Brain microvascular endothelial cell (primary cell): ENCODE results near the gene SETD5.

ENCODE experiments used
- DNase-seq: peaks from one replicate; pipeline ENCODE4 v3.0.0-alpha.2; 2020
- H3K27ac ChIP-seq: fragments of 250-450 bp; sonication (Bioruptor Pico); 2 replicates; pipeline ENCODE4 v1.5.1; 2020; ENCODE audit warnings: mild to moderate bottlenecking, moderate library complexity
- H3K27me3 ChIP-seq: fragments of 250-450 bp; sonication (Bioruptor Pico); replicated peaks from 2 replicates; pipeline ENCODE4 v1.5.1; 2020; ENCODE audit warnings: mild to moderate bottlenecking
- H3K36me3 ChIP-seq: fragments of 250-450 bp; sonication (Bioruptor Pico); replicated peaks from 2 replicates; pipeline ENCODE4 v1.5.1; 2020; ENCODE audit warnings: mild to moderate bottlenecking
- H3K4me3 ChIP-seq: 2 replicates; pipeline ENCODE4 v1.5.1; 2011; ENCODE audit warnings: low read depth, mild to moderate bottlenecking, control low read depth, low read length, moderate library complexity
- in situ Hi-C: cut with HindIII; loops from 2 replicates; pipeline ENCODE4 v1.10.0; 2017; ENCODE audit warnings: low sequenced_read_pairs, low pct_ligation_motif_present
- TF ChIP-seq, protein P1 (sequence below): IDR thresholded peaks from 2 replicates; pipeline ENCODE4 v1.5.1; 2011; ENCODE audit warnings: low read depth, mild to moderate bottlenecking, moderate library complexity, low read length, control low read depth, inconsistent platforms; ENCODE audit errors: missing control alignments

The SETD5 gene, protein sequence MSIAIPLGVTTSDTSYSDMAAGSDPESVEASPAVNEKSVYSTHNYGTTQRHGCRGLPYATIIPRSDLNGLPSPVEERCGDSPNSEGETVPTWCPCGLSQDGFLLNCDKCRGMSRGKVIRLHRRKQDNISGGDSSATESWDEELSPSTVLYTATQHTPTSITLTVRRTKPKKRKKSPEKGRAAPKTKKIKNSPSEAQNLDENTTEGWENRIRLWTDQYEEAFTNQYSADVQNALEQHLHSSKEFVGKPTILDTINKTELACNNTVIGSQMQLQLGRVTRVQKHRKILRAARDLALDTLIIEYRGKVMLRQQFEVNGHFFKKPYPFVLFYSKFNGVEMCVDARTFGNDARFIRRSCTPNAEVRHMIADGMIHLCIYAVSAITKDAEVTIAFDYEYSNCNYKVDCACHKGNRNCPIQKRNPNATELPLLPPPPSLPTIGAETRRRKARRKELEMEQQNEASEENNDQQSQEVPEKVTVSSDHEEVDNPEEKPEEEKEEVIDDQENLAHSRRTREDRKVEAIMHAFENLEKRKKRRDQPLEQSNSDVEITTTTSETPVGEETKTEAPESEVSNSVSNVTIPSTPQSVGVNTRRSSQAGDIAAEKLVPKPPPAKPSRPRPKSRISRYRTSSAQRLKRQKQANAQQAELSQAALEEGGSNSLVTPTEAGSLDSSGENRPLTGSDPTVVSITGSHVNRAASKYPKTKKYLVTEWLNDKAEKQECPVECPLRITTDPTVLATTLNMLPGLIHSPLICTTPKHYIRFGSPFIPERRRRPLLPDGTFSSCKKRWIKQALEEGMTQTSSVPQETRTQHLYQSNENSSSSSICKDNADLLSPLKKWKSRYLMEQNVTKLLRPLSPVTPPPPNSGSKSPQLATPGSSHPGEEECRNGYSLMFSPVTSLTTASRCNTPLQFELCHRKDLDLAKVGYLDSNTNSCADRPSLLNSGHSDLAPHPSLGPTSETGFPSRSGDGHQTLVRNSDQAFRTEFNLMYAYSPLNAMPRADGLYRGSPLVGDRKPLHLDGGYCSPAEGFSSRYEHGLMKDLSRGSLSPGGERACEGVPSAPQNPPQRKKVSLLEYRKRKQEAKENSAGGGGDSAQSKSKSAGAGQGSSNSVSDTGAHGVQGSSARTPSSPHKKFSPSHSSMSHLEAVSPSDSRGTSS (N-terminal part only)

DNA sequence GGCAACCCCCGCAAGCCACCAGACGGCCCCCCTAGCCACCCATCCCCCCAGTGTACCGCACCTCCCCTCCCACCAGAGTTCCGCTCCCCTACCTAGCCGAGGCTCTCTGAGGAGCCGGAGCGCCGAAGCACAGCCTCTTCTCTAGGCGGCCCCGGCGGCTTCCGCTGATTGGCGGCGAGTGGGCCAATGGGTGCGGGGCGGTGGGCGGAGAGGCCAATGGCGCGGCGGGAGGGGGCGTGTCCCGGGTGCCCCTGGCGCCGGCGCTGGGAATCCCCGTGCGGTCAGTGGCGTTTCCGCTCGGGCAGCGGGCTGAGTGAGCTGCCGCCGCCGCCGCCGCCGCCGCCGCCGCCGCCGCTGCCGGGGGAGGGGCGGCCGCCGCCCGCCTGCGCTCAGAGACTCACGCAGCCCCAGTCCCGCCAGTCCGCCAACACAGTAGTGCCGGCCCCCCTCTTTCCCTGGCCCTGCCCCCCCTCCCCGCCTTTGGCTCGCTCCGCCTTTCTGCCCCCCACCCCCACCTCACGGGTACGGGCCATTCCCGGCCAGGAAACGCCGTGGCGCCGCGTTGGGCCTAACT is at the start of gene SETD5:
Gene SETD5 (plus strand): TSS at position 284 of the 574 bp plus-strand sequence. CDS start 31,324 bp downstream, outside the sequence.
- H3K4me3 ChIP-seq: peak within 1 kb of the TSS; percentile 97
- H3K27me3 ChIP-seq: no peaks in the 10 kb centered on the region
- in situ Hi-C loops: no loop called here
- DNase-seq: peak; percentile 94
- H3K36me3 ChIP-seq: peaks cover 18% of the 10 kb centered on the region
- peak within 1 kb of the TSS; percentile 98 for H3K27ac ChIP-seq
- TF ChIP-seq, protein P1, sequence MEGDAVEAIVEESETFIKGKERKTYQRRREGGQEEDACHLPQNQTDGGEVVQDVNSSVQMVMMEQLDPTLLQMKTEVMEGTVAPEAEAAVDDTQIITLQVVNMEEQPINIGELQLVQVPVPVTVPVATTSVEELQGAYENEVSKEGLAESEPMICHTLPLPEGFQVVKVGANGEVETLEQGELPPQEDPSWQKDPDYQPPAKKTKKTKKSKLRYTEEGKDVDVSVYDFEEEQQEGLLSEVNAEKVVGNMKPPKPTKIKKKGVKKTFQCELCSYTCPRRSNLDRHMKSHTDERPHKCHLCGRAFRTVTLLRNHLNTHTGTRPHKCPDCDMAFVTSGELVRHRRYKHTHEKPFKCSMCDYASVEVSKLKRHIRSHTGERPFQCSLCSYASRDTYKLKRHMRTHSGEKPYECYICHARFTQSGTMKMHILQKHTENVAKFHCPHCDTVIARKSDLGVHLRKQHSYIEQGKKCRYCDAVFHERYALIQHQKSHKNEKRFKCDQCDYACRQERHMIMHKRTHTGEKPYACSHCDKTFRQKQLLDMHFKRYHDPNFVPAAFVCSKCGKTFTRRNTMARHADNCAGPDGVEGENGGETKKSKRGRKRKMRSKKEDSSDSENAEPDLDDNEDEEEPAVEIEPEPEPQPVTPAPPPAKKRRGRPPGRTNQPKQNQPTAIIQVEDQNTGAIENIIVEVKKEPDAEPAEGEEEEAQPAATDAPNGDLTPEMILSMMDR: no peak

DNA sequence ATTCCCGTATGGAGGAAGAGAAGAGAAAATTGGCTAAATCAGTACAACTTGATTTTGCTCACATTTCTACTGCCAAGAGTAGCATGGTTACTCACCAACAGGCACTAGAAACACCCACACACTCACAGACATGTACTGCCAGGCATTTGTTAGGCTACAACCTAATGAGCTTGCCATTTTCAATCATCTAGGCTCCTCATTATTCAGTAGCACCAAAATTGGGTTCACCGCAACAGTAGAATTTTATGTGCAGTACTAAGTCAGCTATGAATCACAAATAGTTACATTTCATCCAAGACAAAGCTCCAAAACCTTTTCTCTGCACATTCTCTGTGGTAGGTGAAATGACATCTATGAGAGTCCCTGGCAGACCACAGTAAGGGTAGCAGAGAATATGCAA is 49.5 kb upstream of the SETD5 start:
- Histone ChIP-seq H3K36me3 (no peaks in the 10 kb centered on the region), H3K27me3 (no peaks in the 10 kb centered on the region), H3K4me3 (no peak overlapping the region), H3K27ac (peak overlapping the region; percentile 24)
- DNase-seq: no peak
- in situ Hi-C loops: no loop called here
- TF ChIP-seq, protein P1: no peak

DNA sequence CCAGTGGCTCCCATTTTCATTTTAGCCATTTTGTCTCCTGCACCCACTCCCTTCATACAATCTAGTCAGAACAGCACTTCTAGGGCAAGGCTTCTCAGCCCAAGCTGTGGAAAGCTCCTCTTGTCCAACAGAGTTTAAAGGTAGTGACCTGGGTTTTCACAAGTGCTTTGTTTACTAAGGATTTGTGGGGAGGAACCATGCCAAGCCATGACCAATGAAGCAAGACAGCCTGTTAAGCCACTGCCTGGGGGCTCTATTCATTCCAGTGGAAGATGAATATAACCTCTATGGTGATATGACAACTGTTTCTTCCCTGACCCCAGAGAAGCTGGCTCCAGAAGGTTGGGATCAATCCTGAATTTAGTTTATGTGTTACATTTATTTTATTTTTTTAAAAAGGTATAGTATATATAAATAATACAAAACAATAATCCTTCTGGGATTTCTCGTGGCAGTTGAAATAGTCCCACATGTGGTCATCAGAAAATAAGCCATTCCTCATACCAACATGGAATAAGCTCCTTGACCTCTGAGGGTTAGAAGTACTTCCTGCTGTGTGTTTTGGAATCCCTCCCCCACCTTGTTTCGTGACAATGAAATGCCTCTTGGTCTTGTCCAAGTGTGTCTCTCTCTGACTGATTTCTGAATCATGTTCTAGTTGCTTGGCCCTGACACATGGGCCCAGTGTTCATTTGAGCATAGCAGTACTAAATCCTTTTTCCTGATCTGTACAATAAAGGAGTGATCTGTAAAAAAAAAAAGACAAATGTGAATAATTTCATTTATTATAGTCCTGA is 47.9 kb upstream of the SETD5 start:
- in situ Hi-C loops: loop anchor here (25.0 kb wide), 1 partner anchor 113 kb away; no protein-coding TSS in a partner anchor
- TF ChIP-seq, protein P1: no peak
- peak overlapping the region; percentile 34 for H3K27ac ChIP-seq

DNA sequence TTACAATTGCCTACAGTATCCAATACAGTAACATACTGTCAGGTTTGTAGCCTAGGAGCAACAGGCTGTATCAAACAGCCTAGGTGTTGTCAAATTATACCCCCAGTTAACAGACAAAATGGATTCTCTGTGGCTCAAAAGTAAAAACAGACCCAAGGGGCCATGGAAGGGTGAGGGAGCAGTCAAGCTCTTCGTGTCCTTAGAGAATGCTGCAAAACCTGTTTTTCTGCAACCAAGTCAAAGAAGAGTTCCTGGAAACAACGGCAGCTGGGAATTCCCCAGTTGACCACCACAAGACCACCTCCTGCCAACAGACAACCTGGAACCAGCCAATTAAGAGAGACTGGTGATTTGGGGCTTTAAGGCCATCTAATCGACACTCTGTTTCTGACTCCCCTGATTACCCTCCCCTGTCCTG is 45.7 kb upstream of the SETD5 start:
- Histone ChIP-seq H3K27me3 (no peaks in the 10 kb centered on the region), H3K4me3 (no peak overlapping the region), H3K36me3 (no peaks in the 10 kb centered on the region), H3K27ac (no peak overlapping the region)
- in situ Hi-C loops: loop anchor here (25.0 kb wide), 1 partner anchor 111 kb away; no protein-coding TSS in a partner anchor
- TF ChIP-seq, protein P1: no peak
- DNase-seq: no peak

More for the DNA sequence above, 47.9 kb upstream of the SETD5 start:
- Histone ChIP-seq H3K4me3 (no peak overlapping the region), H3K36me3 (no peaks in the 10 kb centered on the region), H3K27me3 (no peaks in the 10 kb centered on the region)
- DNase-seq: peak; percentile 83
